AG04449 (cell line): ENCODE measurements around the gene INS.

Experiments used
- CTCF ChIA-PET: fragments of 350-600 bp; formaldehyde crosslinking; extraction: SDS; loops from one replicate; lab custom pipeline; 2021; ENCODE audit warnings: antibody characterized with exemption; lab: Yijun Ruan, JAX
- POLR2A ChIA-PET: fragments of 400-600, 350-600 bp; formaldehyde crosslinking; extraction: SDS; loops from one replicate; lab custom pipeline; 2020; ENCODE audit warnings: antibody characterized with exemption, inconsistent platforms; lab: Yijun Ruan, JAX
- DNase-seq: peaks from one replicate; pipeline ENCODE4 v3.0.0-alpha.2; 2010; ENCODE audit warnings: low read depth, low spot score
- H3K4me3 ChIP-seq: 2 replicates; pipeline ENCODE4 v1.5.1; 2011; ENCODE audit warnings: low read depth, mild to moderate bottlenecking, control low read depth, low read length
- CTCF ChIP-seq: IDR thresholded peaks from one replicate; pipeline ENCODE4 v1.5.1; 2011; ENCODE audit warnings: mild to moderate bottlenecking, moderate library complexity, low read length, control low read depth, inconsistent platforms; ENCODE audit not compliant: insufficient read depth; ENCODE audit errors: missing control alignments

INS gene

GRCh38 chr11:2174361-2174760 is 13.4 kb upstream of the INS start:
- ChIA-PET CTCF (interaction anchor here (1.2 to 2.6 kb wide), 3 partner anchors 245 to 341 kb away, joined by 3 to 11 read pairs (median 3); no protein-coding TSS in a partner anchor), POLR2A (no interaction called here)
- H3K4me3 ChIP-seq: no peak overlapping the region
- DNase-seq: no peak
- no peak for TF ChIP-seq CTCF

- DNase-seq: no peak
- H3K4me3 ChIP-seq: no peak overlapping the region
- ChIA-PET CTCF (interaction anchor here (1.2 to 2.6 kb wide), 5 partner anchors 20 to 714 kb away, joined by 3 to 11 read pairs (median 3); no protein-coding TSS in a partner anchor), POLR2A (no interaction called here)
- no peak for TF ChIP-seq CTCF
Measured at GRCh38 chr11:2173761-2174160, 12.8 kb upstream of the INS start.

GRCh38 chr11:2173150-2173693 is 12.2 kb upstream of the INS start:
- TF ChIP-seq CTCF: peak; percentile 46
- CTCF ChIA-PET: interaction anchor here (1.2 to 2.6 kb wide), 5 partner anchors 13 to 715 kb away, joined by 3 to 11 read pairs (median 3); no protein-coding TSS in a partner anchor
- no peak for DNase-seq
- POLR2A ChIA-PET: no interaction called here
- H3K4me3 ChIP-seq: no peak overlapping the region

GRCh38 chr11:2172676-2173075 is 11.7 kb upstream of the INS start:
- CTCF ChIA-PET: interaction anchor here (1.2 to 1.4 kb wide), 3 partner anchors 14 to 22 kb away, joined by 3 read pairs; no protein-coding TSS in a partner anchor
- DNase-seq: no peak
- TF ChIP-seq CTCF: no peak
- POLR2A ChIA-PET: no interaction called here
- no peak overlapping the region for H3K4me3 ChIP-seq

- no peak within 1 kb of the TSS for H3K4me3 ChIP-seq
- ChIA-PET CTCF (interaction anchor here (1.2 to 2.4 kb wide), 4 partner anchors 15 to 478 kb away, joined by 3 to 14 read pairs (median 8); no protein-coding TSS in a partner anchor), POLR2A (no interaction called here)
- no peak for TF ChIP-seq CTCF
- no peak for DNase-seq
Measured at GRCh38 chr11:2171591-2172003, 10.6 kb upstream of the INS start, which contains the start of gene TH. Gene TH, minus strand, starts transcription at chr11:2171815. Its CDS starts 29 bp downstream, at chr11:2171786.
